Islet precursor cell (in vitro differentiated cells): Measurements from ENCODE around the gene PRAMEF12.
A peak's percentile ranks its signal among the peaks of the same experiment; 100 is the strongest.
"Not testable (repeated sequence)": the region's sequence is repeated elsewhere in the genome, so short reads cannot be mapped to it uniquely, and the experiment has no call there.

Experiments
- DNase-seq: peaks from one replicate; pipeline ENCODE4 v3.0.0-alpha.2; 2018

The PRAMEF12 gene

DNA sequence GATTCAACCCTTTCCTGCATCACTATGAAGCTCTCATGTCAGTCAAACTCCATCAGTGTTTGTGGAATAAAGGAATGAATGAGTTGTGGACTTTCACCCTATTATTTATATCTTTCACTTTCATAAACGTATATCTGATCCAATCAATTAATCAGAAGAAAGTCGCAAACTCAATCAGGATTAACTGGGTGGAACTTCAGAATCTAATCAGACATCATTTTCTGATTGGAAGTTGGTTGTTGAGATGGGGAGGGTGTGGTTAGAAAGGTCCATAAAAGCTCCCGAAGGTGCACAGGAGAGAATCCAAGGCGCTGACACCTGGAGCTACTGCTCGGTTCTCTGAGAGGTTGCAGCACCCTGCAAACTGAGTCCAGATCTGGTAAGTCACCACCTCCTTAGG, at the start of gene PRAMEF12:
PRAMEF12 (plus strand) TSS at position 301 of the 400 bp plus-strand sequence. CDS start 1,130 bp downstream, outside the sequence.
- no peak for DNase-seq

DNA sequence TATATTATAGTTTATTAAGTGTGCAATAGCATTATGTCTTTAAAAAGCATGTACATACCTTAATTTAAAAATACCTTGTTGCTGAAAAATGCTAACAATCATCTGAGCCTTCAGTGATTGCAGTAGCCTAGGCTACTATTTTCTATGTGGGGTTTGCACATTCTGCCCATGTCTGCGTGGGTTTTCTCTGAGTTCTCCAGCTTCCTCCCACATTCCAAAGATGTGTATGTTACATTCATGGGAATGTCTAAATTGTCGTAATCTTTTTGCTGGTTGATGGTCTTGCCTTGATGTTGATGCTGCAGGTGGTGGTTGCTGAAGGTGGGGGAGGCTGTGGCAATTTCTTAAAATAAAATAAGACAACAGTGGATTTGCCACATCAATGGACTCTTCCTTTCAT, 45.1 kb upstream of the PRAMEF12 start:
- DNase-seq = no peak

DNA sequence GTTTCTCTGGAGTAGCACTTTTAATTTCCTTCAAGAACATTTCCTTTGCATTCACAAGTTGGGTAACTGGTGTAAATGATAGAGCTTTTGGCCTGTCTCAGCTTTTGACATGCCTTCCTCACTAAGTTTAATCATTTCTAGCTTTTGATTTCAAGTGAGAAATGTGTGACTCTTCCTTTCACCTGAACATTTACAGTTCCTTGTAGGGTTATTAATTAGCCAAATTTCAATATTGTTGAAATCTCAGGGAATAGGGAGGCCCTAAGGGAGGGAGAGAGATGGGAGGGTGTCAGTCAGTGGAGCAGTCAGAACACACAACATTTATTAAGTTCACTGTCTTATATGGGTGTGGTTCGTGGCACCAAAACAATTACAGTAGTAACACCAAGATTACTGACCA, 43.4 kb upstream of the PRAMEF12 start:
- no peak for DNase-seq

DNA sequence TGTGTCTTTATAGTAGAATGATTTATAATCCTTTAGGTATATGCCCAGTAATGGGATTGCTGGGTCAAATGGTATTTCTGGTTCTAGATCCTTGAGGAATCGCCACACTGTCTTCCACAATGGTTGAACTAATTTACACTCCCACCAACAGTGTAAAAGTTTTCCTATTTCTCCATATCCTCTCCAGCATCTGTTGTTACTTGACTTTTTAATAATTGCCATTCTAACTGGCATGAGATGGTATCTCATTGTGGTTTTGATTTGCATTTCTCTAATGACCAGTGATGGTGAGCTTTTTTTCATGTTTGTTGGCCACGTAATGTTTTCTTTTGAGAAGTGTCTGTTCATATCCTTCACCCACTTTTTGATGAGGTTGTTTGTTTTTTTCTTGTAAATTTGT, 42.5 kb upstream of the PRAMEF12 start:
- not testable (repeated sequence) for DNase-seq

GRCh38 chr1:12734651-12735050, 38.9 kb upstream of the PRAMEF12 start:
- DNase-seq = no peak

DNA sequence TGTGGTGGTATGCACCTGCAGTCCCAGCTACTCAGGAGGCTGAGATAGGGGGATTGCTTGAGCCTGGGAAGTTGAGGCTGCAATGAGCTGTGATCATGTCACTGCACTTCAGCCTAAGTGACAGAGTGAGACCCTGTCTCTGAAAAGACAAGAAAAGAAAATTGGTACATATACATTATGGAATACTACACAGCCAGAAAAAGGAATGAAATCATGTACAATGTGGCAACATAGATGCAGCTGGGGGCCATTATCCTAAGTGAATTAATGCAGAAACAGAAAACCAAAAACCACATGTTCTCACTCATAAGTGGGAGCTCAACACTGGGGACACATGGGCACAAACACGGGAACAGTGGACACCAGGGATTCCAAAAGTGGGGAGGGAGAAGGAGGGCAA, 34.6 kb upstream of the PRAMEF12 start:
- no peak for DNase-seq

- no peak for DNase-seq
Observed at GRCh38 chr1:12739613-12740012, 33.9 kb upstream of the PRAMEF12 start.

DNA sequence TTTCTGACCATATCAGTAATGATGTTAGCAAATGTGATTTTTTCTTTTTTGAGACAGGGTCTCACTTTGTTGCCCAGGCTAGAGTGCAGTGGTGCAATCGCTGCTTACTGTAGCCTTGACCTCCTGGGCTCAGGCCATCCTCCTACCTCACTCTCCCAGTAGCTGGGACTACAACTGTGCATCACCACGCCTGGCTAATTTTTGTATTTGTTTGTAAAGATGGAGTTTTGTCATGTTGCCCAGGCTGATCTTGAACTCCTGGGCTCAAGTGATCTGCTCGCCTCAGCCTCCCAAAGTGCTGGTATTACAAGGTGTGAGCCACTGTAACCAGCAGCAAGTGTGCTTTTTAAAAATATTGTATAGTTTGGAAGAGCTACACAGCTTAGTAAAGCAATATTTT, 31.6 kb upstream of the PRAMEF12 start:
- DNase-seq = no peak

DNA sequence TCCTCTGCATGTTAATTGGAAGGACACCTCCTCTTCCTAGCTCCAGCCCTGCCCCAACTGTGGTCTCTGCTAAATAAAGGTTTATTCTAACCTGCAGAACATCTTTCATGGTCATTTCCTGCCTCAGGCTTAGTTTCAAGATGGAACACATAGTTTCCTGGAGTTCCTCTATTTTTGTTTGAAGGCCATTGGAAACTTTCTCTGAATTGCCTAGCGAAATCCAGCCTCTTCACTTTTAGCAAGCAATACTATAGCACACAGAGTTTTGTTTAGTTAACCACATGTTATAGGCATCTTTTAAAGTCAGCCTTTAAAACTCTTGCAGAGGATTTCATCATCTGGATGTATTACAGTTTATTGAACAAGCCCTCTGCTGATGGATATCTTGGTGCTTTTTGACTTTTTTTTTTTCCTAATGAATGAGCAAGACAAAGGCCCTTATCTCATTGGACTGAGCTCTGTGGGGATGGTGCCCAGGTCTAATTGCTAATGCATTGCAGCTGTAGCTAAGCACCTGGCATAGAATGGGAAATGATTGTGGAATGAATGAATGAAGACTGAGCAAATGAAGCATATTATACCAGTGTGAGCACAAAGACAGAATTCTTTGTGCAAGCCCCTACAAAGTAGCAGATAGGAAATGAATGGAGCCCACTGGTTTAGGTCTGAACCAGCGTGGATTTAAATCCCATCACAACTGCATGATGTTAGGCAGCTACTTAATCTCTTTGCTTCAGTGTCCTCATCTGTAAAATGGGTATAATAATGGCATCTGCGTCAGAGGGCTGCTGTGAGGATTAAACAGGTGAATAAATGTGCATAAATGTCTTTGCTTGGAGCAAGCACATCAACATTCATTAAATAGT, 28.2 kb upstream of the PRAMEF12 start:
- no peak for DNase-seq

- no peak for DNase-seq
Observed at GRCh38 chr1:12745992-12746323, 27.6 kb upstream of the PRAMEF12 start, which contains the start of gene CFAP107. Gene CFAP107 (plus strand): TSS chr1:12746200. CDS start chr1:12746431, 231 bp downstream.

- no peak for DNase-seq
Observed at GRCh38 chr1:12748778-12749355, 24.7 kb upstream of the PRAMEF12 start.

- DNase-seq = no peak
Observed at GRCh38 chr1:12754738-12755137, 18.8 kb upstream of the PRAMEF12 start.

DNA sequence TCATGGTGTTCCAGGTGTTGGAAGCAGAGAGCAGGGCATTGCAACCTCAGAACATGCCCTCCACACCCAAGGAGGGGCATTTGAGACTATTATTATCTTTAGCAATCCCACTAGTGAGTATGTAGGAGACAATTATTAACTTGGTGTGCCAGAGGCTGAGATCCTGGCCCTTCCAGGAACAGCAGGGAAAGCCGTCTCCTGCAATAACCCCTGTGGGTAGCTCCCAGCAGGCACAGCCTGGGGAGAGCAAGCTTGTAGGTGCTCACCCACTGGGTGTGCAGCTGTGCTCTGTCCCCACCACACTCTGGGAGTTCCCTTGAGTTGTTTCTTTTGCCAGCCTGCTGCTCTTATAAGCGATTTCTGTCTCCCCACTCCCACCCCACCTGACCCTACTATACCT, 17.3 kb upstream of the PRAMEF12 start:
- no peak for DNase-seq

DNA sequence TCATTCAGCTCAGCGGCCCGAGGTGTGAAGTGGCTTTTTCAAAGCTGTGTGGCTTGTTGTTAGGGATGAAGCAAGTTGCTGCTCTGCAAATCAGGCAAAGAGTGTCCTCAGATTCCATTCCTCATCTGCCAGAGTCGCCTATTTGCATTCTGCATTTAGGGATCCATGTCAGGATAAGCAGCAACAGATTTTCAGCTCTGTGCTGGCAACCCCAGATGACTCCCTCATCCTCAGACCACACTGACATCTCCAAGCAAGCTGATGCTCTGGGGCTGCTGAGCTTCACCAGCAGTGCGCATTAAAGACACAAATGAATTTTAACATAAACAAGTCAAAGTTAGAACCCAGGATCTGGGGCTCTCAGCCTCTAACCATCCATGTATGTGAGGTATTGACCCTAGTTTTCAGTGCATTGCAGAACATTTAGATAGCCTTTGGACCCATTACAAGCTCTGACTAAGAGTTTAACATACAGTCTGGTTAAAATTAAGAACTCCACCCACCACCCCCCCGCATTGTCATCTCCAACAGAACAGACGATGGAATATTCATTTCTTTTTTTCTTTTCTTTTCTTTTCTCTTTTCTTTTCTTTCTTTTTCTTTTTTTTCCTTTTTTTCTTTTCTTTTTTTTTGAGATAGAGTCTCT, 16.6 kb upstream of the PRAMEF12 start:
- DNase-seq = no peak

- DNase-seq = no peak
Observed at GRCh38 chr1:12757836-12758235, 15.7 kb upstream of the PRAMEF12 start.

DNA sequence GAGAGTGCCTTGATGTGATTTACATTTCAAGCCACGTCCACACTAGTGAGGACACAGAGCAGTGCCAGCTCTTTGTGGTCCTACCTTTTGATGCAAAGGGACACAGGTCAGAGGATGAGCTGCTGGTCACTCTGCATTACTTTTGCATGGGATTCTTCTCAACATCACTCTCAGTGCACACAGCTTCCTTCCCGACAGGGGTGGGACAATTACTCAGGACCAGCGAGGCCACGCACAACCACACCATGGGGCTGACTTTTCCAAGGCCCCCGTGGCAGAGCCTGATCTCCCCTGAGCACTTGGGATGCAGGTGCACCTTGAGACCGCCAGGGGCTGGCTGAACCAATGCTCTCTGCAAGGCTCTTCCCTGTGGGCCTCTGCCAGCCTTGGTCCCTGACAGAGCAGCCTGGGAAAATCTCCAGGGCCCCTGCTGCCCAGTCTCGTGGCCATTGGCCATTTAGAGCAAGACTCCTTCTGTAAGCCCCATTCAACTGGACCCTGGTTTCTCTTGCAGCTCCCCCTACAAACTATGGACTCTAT, 13.2 kb upstream of the PRAMEF12 start:
- DNase-seq = peak; percentile 57

GRCh38 chr1:12761781-12762180, 11.8 kb upstream of the PRAMEF12 start:
- peak; percentile 34 for DNase-seq

DNA sequence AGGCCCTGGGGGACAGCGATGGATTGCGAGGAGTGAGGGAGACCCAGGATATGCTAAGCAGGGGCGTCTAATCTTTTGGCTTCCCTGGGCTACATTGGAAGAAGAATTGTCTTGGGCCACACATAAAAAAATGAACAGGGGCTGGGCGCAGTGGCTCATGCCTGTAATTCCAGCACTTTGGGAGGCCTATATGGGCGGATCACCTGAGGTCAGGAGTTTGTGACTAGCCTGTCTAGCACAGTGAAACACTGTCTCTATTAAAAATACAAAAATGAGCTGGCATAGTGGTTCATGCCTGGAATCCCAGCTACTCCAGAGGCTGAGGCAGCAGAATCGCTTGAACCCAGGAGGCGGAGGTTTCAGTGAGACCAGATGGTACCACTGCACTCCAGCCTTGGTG, 10.8 kb upstream of the PRAMEF12 start:
- DNase-seq = no peak

DNA sequence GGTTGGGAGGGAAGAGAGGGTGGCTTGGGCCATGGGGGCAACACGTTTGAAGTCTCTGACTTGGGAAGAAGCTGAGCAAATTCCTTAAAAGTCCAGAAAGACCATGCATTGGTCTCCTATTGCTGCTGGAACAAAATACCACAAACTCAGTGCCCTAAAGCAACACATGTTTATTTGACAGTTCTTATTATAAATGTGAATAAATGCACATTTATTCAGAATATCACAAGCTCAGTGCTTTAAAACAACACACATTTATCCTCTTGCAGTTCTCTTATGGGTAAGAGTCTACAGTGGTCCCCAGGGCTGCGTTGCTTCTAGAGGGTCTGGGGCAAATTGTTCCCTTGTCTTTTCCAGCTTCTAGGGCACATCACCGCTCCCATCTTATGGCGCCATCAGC, 10.1 kb upstream of the PRAMEF12 start:
- no peak for DNase-seq

DNA sequence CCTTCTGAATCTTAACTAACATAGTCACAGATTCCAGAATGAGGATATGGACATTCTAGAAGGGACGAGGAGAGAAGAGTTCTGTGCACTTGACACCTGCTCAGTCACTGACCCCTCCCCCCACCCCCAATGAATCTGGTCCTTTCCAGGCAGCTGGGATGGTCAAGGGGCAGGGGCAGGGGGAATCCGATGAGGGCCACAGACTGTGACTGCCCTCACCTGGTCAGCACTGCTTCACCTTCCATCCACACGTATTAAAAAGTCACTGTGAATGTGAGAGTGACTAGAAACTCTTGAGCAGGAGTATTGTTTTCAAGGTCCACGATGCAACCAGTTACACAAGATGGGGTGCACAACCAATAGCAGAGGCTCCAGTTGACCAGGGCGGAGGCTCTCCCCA, 9.5 kb upstream of the PRAMEF12 start:
- no peak for DNase-seq

DNA sequence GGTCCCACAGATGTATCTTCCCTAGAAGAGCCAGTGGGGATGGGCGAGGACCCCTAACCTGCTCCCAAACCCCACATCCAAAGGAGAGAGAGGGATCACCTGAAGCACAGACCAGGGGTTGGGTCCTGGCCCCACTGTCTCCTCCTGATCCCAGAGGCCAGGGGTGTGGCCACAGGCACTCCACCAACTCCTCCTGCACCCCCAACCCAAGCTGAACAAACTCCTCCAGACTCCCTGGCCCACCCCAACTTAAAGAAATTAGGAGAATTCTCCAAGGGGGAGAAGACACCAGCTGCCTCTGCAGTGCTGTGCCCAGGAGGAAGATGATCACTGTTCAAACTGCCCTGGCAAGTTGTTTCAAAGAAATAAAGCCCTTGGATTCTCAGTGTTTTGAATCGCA, 4.5 kb upstream of the PRAMEF12 start:
- no peak for DNase-seq

DNA sequence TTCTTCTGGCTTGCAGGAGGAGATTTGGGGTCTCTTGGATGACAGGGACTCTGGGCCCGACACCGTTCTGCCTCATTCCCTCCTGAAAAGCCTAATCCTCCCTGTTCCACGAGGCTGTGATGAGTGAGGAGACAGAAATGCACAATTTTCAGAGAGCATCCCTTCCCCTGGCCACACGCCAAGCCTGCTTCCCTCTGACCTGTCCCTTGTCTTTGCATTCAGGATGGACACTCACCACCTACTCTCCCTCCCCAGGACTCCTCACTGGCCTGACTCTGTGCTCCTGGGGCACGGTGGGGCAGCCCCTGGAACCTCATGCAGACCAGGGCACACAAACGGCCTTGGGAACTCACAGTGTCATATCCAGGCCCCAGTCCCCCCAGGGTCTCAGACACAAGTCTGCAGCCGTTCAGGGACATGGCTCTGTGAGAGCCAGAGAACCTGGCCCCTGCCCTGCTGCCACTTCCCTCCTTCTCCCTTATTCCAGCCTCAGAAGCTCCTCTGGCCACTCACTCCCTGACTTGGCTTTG, 3.5 kb upstream of the PRAMEF12 start:
- DNase-seq = no peak

DNA sequence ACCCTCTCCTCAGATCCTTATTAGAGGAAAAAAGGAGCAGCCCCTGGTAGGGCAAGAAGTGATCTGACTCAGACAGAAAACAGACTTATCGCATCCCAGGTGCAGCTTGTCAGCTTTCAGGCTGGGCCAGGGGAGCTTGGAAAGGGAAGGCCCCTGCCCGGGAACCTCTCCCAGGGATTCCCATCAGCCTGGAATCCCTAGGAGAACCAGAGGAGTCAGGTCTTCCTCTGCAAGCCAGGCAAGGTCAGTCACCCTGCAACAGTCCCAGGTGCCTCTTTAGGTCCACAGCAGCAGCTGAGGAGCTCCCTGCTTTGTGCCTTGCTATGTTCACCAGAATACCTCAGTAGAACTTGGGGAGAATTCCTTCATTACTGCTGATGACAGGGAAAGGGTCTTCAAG, 2.9 kb upstream of the PRAMEF12 start:
- DNase-seq = no peak

DNA sequence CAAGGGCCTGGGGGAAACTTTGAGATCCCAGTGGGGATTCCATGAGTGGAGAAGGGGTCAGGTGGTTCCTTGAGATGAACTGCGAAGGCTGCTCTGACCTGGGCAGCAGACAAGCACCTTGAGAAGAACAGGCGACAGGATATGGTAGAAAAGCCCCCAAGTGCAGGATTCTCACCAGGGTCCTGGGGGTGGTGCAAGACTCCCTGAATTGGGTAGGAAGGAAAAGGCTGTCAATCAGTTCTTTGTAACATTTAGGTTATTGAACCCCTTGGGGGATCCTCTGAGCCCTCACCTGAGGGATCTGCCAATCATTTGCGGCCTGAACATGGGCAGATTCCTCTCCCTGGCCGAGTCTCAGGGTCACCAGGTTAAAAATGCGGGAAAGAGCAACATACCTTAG, 2.4 kb upstream of the PRAMEF12 start:
- no peak for DNase-seq
